ENCODE measurements around the gene NDUFV1.

The NDUFV1 gene

DNA sequence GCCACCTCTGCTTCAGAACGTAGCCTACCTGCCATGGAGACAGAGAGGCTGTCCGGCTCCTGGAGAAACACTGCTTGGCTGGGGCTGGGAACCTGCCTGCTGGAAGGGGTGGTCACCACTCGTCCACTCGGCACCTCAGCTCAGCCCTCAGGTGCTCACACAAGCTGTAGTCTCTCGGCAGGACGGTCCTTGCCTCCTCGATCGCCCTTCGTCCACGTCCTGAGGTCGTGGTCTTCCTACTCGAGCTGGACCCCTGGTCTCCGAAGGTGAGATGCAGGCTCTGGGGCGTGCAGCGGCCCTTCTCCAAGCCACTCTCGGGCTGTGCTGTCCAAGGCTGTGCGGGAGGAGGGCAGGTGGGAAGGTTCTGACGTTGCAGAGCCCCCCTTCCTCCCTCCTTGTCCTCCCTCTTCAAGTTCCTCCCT, 32.7 kb downstream of the NDUFV1 start, which contains the start of gene TBX10:
TSS of gene TBX10 (minus strand) at position 326 of the 422 bp plus-strand sequence. CDS start at position 35, 291 bp downstream.
- TF ChIP-seq PAX5 (IDR thresholded peaks at IDR 0.05; ENCODE audit: insufficient read depth, low read length, severe bottlenecking) (no peak), TAF1 (IDR thresholded peaks at IDR 0.05; ENCODE audit: low read depth, low read length) (no peak), SPI1 (IDR thresholded peaks at IDR 0.05; ENCODE audit: low read depth, low read length) (no peak), POLR2A (IDR thresholded peaks at IDR 0.05; ENCODE audit: low read depth, low read length) (no peak), POLR2AphosphoS5 (IDR thresholded peaks at IDR 0.05; ENCODE audit: low read depth, low read length) (no peak), POU2F2 (IDR thresholded peaks at IDR 0.05; ENCODE audit: low read depth, low read length) (no peak)
- no peak for FAIRE-seq
- no peak for DNase-seq (ENCODE audit: insufficient read length, low spot score)

GRCh38 chr11:67640021-67640757, 33.5 kb downstream of the NDUFV1 start:
- peak; percentile 81 for FAIRE-seq
- TF ChIP-seq SPI1 (IDR thresholded peaks at IDR 0.05; ENCODE audit: low read depth, low read length) (no peak), POLR2AphosphoS5 (IDR thresholded peaks at IDR 0.05; ENCODE audit: low read depth, low read length) (no peak), POLR2A (IDR thresholded peaks at IDR 0.05; ENCODE audit: low read depth, low read length) (no peak), TAF1 (IDR thresholded peaks at IDR 0.05; ENCODE audit: low read depth, low read length) (no peak), PAX5 (IDR thresholded peaks at IDR 0.05; ENCODE audit: insufficient read depth, low read length, severe bottlenecking) (no peak), POU2F2 (IDR thresholded peaks at IDR 0.05; ENCODE audit: low read depth, low read length) (no peak)
- no peak for DNase-seq (ENCODE audit: insufficient read length, low spot score)

GRCh38 chr11:67640758-67641337, 34.1 kb downstream of the NDUFV1 start:
- no peak for FAIRE-seq
- no peak for TF ChIP-seq POLR2A (IDR thresholded peaks at IDR 0.05; ENCODE audit: low read depth, low read length)
- TF ChIP-seq PAX5 (IDR thresholded peaks at IDR 0.05; ENCODE audit: insufficient read depth, low read length, severe bottlenecking), result no peak
- TF ChIP-seq TAF1 (IDR thresholded peaks at IDR 0.05; ENCODE audit: low read depth, low read length), result no peak
- TF ChIP-seq SPI1 (IDR thresholded peaks at IDR 0.05; ENCODE audit: low read depth, low read length), result no peak
- TF ChIP-seq POU2F2 (IDR thresholded peaks at IDR 0.05; ENCODE audit: low read depth, low read length), result no peak
- no peak for TF ChIP-seq POLR2AphosphoS5 (IDR thresholded peaks at IDR 0.05; ENCODE audit: low read depth, low read length)
- DNase-seq (ENCODE audit: insufficient read length, low spot score), result no peak

GRCh38 chr11:67641338-67642172, 34.8 kb downstream of the NDUFV1 start:
- DNase-seq (ENCODE audit: insufficient read length, low spot score) (no peak), FAIRE-seq (no peak)
- TF ChIP-seq POLR2AphosphoS5 (IDR thresholded peaks at IDR 0.05; ENCODE audit: low read depth, low read length), result no peak
- no peak for TF ChIP-seq PAX5 (IDR thresholded peaks at IDR 0.05; ENCODE audit: insufficient read depth, low read length, severe bottlenecking)
- TF ChIP-seq TAF1 (IDR thresholded peaks at IDR 0.05; ENCODE audit: low read depth, low read length), result no peak
- no peak for TF ChIP-seq POLR2A (IDR thresholded peaks at IDR 0.05; ENCODE audit: low read depth, low read length)
- TF ChIP-seq SPI1 (IDR thresholded peaks at IDR 0.05; ENCODE audit: low read depth, low read length), result no peak
- TF ChIP-seq POU2F2 (IDR thresholded peaks at IDR 0.05; ENCODE audit: low read depth, low read length), result no peak

GRCh38 chr11:67642173-67643120, 35.7 kb downstream of the NDUFV1 start:
- FAIRE-seq, result no peak
- 0 out of 2 replicates have a peak, but pooled peaks have one; percentile 13 for TF ChIP-seq SPI1 (IDR thresholded peaks at IDR 0.05; ENCODE audit: low read depth, low read length)
- TF ChIP-seq POU2F2 (IDR thresholded peaks at IDR 0.05; ENCODE audit: low read depth, low read length), result no peak
- no peak for TF ChIP-seq POLR2AphosphoS5 (IDR thresholded peaks at IDR 0.05; ENCODE audit: low read depth, low read length)
- TF ChIP-seq POLR2A (IDR thresholded peaks at IDR 0.05; ENCODE audit: low read depth, low read length), result no peak
- no peak for TF ChIP-seq PAX5 (IDR thresholded peaks at IDR 0.05; ENCODE audit: insufficient read depth, low read length, severe bottlenecking)
- TF ChIP-seq TAF1 (IDR thresholded peaks at IDR 0.05; ENCODE audit: low read depth, low read length), result no peak
- DNase-seq (ENCODE audit: insufficient read length, low spot score), result no peak

- no peak for TF ChIP-seq POLR2A (IDR thresholded peaks at IDR 0.05; ENCODE audit: low read depth, low read length)
- no peak for TF ChIP-seq POLR2AphosphoS5 (IDR thresholded peaks at IDR 0.05; ENCODE audit: low read depth, low read length)
- no peak for TF ChIP-seq PAX5 (IDR thresholded peaks at IDR 0.05; ENCODE audit: insufficient read depth, low read length, severe bottlenecking)
- TF ChIP-seq POU2F2 (IDR thresholded peaks at IDR 0.05; ENCODE audit: low read depth, low read length), result no peak
- no peak for TF ChIP-seq TAF1 (IDR thresholded peaks at IDR 0.05; ENCODE audit: low read depth, low read length)
- no peak for TF ChIP-seq SPI1 (IDR thresholded peaks at IDR 0.05; ENCODE audit: low read depth, low read length)
- FAIRE-seq, result peak; percentile 85
- peak; percentile 26 for DNase-seq (ENCODE audit: insufficient read length, low spot score)
Observed at GRCh38 chr11:67644042-67644441, 37.3 kb downstream of the NDUFV1 start.

DNA sequence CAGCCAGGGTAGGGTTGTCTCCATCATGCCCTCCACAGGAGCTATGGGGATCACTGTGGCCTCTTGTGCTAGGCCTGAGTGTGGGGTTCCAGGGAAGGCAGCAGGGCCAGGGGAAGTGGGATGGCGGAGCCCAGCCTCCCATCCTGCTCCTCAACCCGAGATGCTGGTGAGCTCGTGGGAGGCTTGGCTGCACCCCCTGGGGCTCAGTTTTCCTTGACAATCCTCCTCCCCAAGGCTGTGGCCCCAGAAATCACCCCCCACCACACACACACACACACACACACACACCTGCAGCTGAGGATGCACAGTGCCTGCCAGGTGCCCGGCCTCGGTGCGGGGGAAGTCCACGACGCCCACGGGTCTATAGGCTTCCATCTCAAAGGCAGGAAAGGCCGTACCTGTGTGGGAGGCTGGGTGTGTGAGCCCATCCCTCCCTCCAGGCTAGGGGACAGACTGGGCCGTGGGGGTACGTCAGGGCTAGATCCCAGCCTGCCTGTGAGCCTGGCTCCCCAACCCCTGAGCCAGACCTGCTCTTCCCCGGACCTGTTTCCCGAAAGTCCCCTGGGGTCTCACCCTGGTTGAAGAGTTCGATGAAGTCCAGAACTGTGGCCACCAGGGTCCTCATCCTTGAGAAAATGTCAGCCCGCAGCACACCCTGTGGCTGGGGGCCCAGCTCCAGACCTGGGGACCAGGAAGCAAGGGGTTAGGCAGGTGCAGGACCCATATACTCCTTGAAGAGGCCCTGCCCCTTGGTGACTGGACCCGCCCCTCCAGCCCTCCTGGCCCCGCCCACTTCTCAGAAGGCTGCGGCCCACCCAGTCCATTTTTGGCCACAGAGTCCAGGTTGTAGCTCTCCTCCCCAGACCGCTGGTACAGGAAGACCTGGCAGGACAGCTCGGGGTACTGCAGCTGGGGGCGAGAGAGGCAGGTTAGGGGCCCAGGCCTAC, 38.0 kb downstream of the NDUFV1 start:
- DNase-seq (ENCODE audit: insufficient read length, low spot score), result peak; percentile 25
- FAIRE-seq, result no peak
- TF ChIP-seq POU2F2 (IDR thresholded peaks at IDR 0.05; ENCODE audit: low read depth, low read length) (no peak), PAX5 (IDR thresholded peaks at IDR 0.05; ENCODE audit: insufficient read depth, low read length, severe bottlenecking) (no peak)

Measured in GM12891 (cell line).